ENCODE results near the gene C1orf52. TPM values are rescaled to one million over a fixed set of nuclear protein-coding genes. Genes with fewer than 3 reads are reported as not detected.

Gene C1orf52
- total RNA-seq, 1 donor from 2014 or later = 22.5 TPM

DNA sequence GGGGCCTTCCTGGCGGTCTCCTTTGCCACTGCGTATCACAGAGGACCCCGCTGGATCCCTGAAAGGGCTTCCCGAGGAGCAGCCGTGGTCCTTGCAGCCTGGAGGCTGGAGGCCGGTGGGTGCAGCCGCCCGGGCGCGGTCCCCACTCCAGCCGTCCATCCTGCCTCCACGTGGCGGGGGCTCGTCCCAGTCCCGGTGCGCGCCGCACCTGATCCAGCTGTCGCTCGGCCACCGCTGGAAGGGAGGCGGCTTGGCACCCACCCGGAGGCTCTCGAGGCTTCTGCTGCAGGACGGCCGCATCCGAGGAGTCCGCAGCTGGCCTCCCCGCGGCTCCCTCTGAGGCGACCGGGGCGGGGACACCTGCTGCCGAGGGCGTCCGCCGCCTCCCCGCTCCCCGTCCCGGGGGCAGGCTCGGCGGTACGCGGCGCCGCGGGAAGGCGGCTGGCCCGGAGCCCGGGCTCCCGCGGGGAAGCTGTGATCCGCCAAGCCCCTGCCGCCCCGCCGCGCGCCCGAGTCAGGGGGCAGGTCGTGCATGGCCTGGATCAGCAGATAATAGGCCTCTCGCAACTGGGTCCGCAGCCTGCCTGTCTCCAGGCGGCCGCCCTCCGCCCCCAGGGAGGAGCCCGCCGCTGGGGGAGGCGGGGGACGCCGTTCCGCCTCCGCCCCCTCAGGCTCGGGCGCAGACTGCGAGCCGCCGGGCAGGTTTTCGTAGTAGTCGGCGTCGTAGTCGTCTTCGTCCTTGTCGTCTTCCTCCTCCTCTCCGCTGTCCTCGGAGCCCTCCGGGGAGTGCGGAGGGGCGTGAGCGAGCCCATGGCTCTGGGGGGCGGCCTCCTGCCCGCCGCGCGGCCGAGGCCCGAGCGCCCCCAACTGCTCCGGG lies 58.8 kb downstream of the C1orf52 start, which contains the start of gene SYDE2:
SYDE2 (minus strand) TSS at position 554 of the 877 bp plus-strand sequence; CDS start at position 534, 20 bp downstream.
- ATAC-seq (peak; percentile 94), DNase-seq (peak; percentile 92)
- Histone ChIP-seq H3K36me3 (no peaks in the 10 kb centered on the region), H3K9me3 (no peaks in the 10 kb centered on the region), H3K27ac (peak within 1 kb of the TSS; percentile 95), H3K4me1 (peaks cover 4% of the 10 kb centered on the region), H3K4me3 (peak within 1 kb of the TSS; percentile 84), H3K27me3 (no peaks in the 10 kb centered on the region)
- TF ChIP-seq, protein P1, sequence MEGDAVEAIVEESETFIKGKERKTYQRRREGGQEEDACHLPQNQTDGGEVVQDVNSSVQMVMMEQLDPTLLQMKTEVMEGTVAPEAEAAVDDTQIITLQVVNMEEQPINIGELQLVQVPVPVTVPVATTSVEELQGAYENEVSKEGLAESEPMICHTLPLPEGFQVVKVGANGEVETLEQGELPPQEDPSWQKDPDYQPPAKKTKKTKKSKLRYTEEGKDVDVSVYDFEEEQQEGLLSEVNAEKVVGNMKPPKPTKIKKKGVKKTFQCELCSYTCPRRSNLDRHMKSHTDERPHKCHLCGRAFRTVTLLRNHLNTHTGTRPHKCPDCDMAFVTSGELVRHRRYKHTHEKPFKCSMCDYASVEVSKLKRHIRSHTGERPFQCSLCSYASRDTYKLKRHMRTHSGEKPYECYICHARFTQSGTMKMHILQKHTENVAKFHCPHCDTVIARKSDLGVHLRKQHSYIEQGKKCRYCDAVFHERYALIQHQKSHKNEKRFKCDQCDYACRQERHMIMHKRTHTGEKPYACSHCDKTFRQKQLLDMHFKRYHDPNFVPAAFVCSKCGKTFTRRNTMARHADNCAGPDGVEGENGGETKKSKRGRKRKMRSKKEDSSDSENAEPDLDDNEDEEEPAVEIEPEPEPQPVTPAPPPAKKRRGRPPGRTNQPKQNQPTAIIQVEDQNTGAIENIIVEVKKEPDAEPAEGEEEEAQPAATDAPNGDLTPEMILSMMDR (IDR thresholded peaks at IDR 0.05) = no peak
- intact Hi-C loops (cut with DNase I) = no loop called here

Other genes starting within 250 kb of the C1orf52 start
- 14.0 TPM for gene MCOLN3, start 211.2 kb downstream of the C1orf52 start, total RNA-seq
- gene SYDE2, start 58.6 kb downstream of the C1orf52 start, total RNA-seq = 23.8 TPM
- gene BCL10, start 17.0 kb upstream of the C1orf52 start, total RNA-seq = 25.9 TPM
- gene DDAH1, start 205.5 kb upstream of the C1orf52 start, total RNA-seq = 51.3 TPM

All from upper lobe of right lung (tissue), 1 donor.